HG02840 (cell line): ENCODE data around the gene COPS9.

Experiments used
- ATAC-seq: cut with Tn5 transposase; IDR thresholded peaks from one replicate; pipeline ENCODE4 v1.9.1; 2021; ENCODE audit warnings: mild to moderate bottlenecking, moderate library complexity, moderate number of reproducible peaks; ENCODE audit not compliant: unreplicated experiment, low FRiP score

Gene COPS9

DNA sequence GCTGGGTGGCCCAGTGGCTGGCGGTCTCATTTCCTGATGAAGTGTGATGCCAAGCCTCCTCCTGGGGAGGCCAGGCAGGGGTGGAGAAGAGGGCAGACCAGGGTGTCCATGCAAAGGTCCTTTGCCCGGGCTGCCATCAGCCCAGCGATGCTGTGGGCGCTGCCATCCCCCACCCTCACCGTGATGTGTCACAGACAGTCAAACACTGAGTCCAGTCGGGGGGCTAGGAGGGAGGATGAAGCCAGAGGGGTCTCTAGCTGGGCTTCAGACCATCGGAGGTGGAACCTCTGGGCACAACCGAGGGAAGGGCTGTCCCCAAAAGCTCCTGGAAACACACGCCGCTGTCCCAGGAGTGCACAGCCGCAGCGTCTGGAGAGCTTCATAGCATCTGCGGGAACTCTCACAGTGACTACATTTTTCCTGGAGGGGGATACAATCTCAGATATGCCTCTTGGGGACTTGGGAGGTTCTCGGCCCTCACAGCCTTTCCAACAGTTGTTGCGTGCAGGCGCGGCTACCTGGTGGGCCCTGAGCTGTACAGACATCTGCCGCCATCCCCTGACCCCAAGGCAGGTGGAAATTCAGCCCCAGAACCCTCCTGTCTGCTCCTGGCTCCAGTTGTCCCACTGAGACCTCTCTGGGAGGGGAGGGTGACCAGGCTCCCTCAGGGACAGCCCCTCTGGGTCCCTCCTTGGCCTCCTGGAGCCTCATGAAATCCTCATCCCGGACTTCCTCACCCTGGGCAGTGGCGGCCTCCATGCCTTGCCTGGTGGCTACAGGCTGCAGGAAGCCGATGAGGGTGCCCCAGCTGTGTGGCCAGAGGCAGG is 30.9 kb upstream of the COPS9 start:
- ATAC-seq: no peak

GRCh38 chr2:240166191-240166590 is 30.1 kb upstream of the COPS9 start:
- ATAC-seq: no peak

DNA sequence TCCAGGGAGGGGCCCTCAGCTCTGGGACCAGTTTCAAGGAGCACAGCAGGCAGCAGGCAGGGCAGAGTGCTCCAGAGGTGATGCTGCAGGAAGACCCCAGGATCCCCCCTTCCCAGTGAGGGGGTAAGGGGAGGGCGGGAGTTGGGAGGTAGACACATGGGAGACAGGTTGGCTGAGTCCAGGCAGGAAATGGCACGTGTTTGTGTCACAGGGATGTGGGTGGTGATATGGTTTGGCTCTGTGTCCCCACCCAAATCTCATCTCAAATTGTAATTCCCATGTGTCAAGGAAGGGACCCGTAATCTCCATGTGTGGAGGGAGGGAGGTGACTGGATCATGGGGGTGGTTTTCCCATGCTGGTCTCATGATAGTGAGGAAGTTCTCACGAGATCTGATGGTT is 29.6 kb upstream of the COPS9 start:
- ATAC-seq: no peak

DNA sequence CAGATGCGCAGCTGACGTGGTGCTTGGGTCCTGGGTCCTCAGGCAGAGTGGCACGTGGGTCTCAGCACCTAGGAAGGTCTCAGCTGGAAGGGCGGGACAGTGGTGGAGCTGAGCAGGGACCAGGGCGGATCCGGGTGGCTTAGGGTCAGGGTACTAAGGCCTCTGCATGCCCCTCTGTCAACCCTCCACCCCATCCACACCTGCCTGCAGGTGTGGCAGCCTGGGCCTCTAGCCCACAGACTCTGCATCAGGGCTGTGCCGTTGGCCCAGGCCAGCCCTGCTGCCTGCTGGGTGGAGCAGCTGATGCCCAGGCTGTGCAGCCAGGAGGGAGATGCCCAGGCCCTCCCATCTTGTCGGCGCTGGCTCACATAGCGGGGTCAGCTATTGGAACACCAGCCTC is 28.9 kb upstream of the COPS9 start:
- no peak for ATAC-seq

- ATAC-seq: no peak
Measured at GRCh38 chr2:240164586-240164985, 28.5 kb upstream of the COPS9 start.

DNA sequence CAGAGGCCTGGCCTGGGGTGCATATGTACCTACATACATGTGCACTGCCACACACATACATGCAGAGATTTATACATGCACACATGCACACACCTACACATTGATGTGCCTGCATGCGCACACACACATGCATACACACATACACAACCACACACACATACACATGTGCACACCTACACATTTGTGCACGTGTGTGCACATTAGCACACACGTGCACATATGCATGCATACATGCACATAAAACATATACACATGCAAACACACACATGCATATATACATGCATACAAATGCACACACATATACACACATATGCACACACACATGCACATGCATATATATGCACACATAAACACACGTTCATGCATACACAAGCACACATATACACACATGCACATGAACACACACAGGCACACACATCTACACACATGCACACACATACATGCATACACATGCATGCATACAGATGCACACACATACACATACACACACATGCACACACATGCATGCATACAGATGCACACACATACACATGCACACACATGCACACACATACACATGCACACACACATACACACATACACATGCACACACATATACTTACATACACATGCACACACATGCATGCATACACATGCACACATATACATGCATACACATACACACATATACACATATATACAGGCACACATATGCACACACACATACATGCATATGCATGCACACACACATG is 27.9 kb upstream of the COPS9 start:
- ATAC-seq: no peak

DNA sequence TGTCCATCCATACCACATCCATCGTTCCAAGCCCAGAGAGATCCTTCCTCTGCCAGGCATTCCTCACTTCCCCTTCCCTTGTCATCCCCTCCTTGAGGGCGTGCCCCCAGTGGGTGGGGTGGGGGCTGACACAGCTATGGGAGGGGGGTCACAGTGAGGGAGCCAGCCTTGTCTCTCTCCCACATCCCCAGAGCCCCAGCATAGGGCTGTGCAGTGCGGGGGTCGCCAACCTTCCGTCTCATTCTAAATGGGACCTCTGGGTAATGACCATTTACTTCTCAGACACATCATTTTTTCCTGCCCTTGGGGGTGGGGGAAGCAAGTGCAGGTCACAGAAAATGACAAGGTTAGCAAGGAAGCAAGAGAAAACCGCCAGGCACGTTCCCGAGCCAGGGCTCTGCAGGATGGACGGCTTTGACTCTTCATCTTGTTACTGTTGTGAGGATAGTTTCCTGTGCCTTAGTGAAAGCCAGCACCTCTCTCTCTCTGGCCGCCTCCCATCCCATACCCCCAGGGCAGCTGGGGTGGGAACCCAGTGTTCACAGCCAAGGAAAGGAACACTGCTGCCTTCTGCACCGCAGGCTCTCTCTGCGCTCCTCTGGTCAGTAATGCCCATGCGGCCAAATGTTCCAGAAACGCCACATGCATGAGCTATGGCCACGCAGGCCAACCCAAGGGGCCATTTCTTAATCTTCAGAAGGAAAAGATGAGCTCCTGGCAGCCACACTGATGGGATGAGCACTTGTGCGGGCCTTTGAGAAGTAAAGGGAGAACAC is 27.0 kb upstream of the COPS9 start:
- no peak for ATAC-seq

- no peak for ATAC-seq
Measured at GRCh38 chr2:240162531-240162930, 26.4 kb upstream of the COPS9 start.

GRCh38 chr2:240162032-240162431 is 25.9 kb upstream of the COPS9 start:
- ATAC-seq: no peak

DNA sequence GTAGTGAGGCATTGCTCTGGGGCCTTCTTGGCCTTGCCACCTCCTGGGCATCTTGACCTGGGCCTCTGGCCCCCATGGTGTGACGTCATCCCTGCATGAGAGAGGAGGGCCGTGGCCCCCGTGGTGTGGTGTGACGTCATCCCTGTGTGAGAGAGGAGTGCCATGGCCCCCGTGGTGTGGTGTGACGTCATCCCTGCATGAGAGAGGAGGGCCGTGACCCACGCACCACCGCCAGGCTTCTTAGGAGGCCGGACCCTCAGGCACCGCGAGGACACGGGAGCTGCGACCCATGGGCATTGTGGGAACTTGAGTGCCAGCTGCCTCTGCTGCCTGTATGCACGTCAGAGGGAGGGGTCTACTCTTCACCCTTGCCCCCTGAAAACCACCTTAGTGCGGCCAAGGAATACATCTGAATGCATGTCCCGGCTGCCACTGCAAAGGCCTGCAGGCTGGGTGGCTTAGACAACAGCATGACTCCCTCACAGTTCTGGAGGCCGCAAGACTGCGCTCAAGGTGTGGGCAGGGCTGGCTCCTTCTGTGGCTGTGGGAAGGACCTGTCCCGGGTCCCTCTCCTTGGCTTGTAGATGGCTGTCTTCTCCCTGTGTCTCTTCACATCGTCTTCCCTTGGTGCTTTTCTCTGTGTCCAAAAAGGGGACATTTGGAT is 25.1 kb upstream of the COPS9 start:
- ATAC-seq: no peak

DNA sequence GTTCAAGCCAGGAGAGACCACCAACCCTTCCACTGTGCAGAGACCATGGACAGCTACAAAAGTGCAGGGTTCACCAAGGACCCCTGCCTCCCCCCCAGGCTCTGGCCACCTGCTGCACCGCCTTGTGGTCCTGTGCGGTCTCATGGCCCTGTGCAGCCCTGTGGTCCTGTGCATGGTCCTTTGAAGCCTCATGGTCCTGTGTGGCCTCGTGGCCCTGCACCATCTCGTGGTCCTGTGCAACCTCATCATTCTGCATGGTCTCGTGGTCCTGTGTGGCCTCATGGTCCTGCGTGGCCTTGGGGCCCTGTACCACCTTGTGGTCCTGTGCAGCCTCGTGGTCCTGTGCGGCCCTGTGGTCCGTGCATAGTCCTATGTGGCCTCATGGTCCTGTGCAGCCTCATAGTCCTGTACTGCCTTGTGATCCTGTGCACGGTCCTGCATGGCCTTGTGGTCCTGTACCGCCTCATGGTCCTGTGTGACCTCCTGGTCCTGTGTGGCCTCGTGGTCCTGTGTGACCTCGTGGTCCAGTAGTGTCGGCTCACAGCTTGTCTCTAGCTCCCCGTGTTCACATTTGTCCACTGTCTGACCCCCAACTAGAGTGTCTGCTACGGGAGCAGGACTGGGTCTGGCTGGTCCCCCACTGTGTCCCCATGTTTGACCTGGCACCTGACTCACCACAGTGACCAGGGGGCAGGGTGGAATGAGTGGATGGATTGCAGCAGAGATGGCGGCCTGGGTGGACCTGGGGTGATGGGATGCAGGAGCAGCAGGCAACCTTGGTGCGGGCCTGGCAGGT is 24.4 kb upstream of the COPS9 start:
- ATAC-seq: no peak

- ATAC-seq: no peak
Measured at GRCh38 chr2:240159251-240159839, 23.2 kb upstream of the COPS9 start.

- ATAC-seq: no peak
Measured at GRCh38 chr2:240157147-240157470, 21.0 kb upstream of the COPS9 start.

- ATAC-seq: no peak
Measured at GRCh38 chr2:240156435-240157146, 20.5 kb upstream of the COPS9 start.

- no peak for ATAC-seq
Measured at GRCh38 chr2:240155745-240156390, 19.8 kb upstream of the COPS9 start.

DNA sequence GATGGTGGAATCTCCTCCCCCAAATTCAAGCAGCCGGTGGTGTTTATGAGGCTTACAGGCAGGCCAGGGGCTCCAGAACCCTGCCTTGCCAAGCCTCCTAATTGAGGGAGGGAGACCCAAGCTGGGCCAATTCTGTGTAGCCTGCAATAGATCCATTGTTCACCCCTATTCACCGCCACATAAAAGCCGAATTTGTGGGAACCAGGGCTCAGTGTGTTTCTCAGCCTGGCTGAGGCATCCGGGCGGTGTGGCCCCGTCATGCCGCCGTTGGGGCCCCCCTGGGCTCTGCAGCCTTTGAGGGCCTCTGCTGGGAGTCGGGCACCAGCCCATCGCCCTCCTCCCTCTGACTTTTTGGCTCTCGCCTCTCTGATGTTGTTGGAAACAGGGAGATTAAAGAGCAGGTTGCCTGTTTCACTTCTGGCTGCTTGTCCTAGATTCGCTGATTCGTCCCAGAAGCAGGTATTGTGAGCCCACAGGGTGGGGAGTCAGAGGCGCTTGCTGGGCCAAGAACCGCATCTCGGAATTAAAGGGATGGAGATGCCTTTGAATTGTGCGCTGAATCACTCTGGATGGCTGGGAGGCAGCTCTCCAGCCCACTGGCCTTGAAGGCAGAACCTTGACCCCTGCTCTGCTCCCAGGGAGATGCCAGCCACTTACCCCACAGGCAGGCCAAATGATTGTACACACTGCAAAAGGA is 19.1 kb upstream of the COPS9 start:
- ATAC-seq: no peak

DNA sequence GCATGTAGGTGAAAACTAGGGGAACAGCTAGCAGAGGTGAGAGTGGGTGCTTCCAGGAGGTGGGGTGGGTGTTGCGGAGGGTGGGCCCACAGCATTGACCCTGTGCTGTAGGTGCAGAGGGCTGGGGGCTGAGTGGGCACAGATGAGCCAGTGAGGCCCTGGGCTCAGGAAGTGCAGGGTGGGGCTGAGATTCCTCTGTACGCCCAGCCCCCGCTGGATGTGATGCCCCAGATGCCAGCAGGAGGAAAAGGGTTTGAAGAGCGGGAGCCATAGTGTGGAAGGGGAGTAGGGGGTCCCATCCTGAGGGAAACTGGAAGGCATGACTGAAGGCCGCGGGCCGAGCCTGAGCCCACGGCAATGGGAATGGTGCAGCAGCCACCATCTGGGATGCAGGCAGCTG is 18.5 kb upstream of the COPS9 start:
- no peak for ATAC-seq

GRCh38 chr2:240153418-240153817 is 17.3 kb upstream of the COPS9 start:
- no peak for ATAC-seq
